ENCODE measurements around the gene LAMP2.
"Not testable (repeated sequence)": the region's sequence is repeated elsewhere in the genome, so short reads cannot be mapped to it uniquely, and the experiment has no call there.

LAMP2 gene

DNA sequence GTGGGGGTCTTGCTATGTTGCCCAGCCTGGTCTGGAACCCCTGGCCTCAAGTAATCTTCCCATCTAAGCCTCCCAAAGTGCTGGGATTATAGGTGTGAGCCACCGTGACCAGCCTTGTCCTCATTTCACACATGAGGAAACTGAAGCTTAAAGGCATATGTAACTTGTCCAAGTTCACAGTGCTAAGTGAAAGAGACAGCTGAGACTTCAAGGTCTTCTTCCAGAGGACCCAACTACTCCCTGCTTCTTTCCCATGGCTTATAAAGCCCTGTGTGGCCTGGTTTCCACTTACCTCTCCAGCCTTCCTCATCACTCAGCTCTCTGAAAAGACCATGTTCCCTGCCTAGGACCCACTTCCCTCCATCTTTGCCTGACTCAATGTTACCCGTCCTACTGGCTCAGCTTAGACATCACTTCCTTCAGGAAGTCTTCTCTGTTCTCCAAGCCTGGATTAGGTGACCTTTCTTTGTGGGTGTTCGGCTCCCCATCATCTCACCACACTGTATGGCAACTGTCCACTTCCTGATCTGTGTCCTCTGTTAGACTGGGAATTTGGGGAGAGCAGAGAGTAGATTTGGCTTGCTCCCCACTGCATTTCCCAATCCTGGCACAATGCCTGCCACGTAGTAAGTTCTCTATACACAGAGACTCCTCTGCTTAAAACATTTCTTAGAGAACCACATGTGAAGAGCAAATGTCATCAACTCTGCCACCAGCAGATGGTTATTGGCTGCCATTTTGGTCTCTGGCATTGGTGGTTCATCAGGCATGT, 30.4 kb upstream of the LAMP2 start:
- no peak for DNase-seq (ENCODE audit: low read depth)

DNA sequence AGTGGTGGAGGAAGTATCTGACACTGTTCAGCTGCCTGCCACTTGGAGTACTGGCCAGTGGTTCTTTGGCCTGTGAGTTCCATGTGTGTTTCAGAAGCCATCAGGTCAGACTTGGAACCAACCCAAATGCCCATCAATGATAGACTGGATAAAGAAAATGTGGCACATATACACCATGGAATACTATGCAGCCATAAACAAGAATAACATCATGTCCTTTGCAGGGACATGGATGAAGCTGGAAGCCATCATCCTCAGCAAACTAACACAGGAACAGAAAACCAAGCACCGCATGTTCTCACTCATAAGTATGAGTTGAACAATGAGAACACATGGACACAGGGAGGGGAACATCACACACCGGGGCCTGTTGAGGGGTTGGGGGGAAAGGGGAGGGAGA, 21.0 kb upstream of the LAMP2 start:
- DNase-seq (ENCODE audit: low read depth); in situ Hi-C loops (cut with HindIII; ENCODE audit: low sequenced_read_pairs); H3K4me3 ChIP-seq (ENCODE audit: low read depth, low read length): not testable (repeated sequence)

More for the DNA sequence above, 30.4 kb upstream of the LAMP2 start:
- in situ Hi-C loops (cut with HindIII; ENCODE audit: low sequenced_read_pairs): no loop called here
- no peak overlapping the region for H3K4me3 ChIP-seq (ENCODE audit: low read depth, low read length)
- TF ChIP-seq, protein P1, sequence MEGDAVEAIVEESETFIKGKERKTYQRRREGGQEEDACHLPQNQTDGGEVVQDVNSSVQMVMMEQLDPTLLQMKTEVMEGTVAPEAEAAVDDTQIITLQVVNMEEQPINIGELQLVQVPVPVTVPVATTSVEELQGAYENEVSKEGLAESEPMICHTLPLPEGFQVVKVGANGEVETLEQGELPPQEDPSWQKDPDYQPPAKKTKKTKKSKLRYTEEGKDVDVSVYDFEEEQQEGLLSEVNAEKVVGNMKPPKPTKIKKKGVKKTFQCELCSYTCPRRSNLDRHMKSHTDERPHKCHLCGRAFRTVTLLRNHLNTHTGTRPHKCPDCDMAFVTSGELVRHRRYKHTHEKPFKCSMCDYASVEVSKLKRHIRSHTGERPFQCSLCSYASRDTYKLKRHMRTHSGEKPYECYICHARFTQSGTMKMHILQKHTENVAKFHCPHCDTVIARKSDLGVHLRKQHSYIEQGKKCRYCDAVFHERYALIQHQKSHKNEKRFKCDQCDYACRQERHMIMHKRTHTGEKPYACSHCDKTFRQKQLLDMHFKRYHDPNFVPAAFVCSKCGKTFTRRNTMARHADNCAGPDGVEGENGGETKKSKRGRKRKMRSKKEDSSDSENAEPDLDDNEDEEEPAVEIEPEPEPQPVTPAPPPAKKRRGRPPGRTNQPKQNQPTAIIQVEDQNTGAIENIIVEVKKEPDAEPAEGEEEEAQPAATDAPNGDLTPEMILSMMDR (IDR thresholded peaks at IDR 0.05; ENCODE audit: low read depth, low read length, missing control alignments): no peak

DNA sequence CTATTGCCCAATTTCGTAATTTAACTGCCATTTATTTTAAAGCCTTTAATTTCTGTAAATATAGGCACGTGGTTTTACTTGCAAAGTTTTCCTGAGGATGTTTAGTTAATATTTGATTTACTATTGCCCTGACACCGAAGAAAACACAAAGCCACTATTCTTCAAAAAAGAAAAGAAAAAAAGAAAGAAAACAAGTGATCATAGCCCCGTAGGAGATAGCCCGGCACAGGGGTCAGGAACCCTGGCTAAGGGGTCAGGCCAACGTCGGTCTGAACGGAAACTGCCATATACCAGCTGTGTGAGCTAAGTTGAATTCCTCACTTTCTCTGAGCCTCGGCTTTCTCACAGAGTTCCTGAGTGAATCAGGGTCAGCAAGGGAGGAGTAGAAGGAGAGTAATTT, 17.7 kb upstream of the LAMP2 start:
- DNase-seq (ENCODE audit: low read depth): no peak
- no peak overlapping the region for H3K4me3 ChIP-seq (ENCODE audit: low read depth, low read length)
- TF ChIP-seq, protein P1 (IDR thresholded peaks at IDR 0.05; ENCODE audit: low read depth, low read length, missing control alignments): no peak
- in situ Hi-C loops (cut with HindIII; ENCODE audit: low sequenced_read_pairs): no loop called here

DNA sequence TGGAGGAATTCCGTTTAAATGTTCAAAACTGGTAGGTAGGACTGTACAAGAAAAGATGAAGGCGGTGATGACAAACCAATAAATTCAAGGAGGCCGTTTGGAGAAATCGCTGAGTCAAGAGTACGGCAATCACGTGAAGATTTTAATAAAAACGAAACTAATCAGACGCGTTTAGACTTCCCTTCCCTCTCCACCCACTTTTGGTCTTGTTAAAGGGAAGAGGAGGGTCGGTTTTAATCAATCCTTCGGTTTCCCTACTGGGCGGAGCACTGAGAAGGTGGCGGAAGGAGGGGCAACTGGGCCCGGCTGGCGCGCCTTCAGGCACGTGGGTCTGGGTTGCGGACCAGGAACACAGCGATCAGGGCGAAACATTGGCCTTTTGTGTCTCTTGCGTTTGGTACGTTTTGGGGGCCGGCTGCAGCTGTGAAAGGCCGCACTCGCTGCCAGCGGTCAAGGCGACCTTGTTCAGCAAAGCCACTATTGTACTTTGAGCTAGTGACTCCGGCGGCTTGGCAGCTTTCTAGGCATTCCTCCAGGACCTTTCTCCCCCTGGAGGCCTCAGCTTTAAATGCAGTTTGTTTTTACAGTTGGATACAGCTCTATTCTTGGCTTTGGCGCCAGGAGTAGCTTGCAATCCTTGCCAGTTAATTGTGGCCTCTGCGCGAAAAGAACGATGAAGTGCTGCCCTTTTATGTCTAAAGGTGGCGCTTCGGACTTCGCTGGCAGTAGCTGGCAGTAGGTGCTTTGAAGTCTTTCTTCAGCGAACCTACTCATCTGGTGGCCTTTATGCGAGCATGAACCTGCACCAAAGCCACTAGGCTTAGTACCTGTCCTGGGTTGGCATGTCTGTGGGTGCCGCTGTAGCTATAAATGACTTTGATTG, 16.8 kb upstream of the LAMP2 start:
- TF ChIP-seq, protein P1 (IDR thresholded peaks at IDR 0.05; ENCODE audit: low read depth, low read length, missing control alignments): peak; percentile 61
- peak; percentile 72 for DNase-seq (ENCODE audit: low read depth)
- H3K4me3 ChIP-seq (ENCODE audit: low read depth, low read length): peak overlapping the region; percentile 41
- in situ Hi-C loops (cut with HindIII; ENCODE audit: low sequenced_read_pairs): no loop called here

DNA sequence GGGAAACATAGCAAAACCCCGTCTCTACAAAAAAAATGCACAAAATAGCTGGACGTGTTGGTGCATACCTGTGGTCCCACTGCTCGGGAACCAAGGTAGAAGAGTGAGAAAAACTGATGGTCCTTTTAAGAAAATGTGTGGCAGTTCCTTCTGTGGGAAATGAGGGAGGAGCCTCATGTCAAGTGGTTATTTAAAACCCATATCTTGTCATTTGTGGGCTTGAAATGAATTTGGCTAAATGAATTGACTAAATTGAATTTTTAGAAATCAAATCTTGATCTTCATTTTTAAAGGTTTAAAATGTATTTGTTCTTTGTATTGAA, 16.2 kb upstream of the LAMP2 start:
- in situ Hi-C loops (cut with HindIII; ENCODE audit: low sequenced_read_pairs): no loop called here
- no peak for DNase-seq (ENCODE audit: low read depth)
- TF ChIP-seq, protein P1 (IDR thresholded peaks at IDR 0.05; ENCODE audit: low read depth, low read length, missing control alignments): no peak
- H3K4me3 ChIP-seq (ENCODE audit: low read depth, low read length): peak overlapping the region; percentile 41

DNA sequence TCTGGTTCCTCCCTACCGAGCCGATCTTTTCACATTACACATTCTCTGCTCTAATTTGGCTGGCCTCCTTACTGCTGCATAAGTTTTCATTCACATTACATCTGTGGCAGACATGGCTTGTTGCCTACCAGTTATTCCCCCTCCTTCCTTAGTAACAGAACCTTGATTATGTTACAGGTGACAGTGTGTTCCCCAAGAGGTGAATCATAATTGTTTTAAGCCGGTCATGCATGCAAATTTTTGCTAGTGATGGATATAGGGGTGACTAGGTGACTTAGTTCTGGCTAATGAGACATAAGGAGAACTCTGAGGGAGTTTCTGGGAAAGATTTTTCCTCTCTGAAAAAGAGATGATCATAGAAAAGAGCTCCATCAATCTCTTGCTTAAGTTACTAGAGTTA, 8.4 kb upstream of the LAMP2 start:
- no peak overlapping the region for H3K4me3 ChIP-seq (ENCODE audit: low read depth, low read length)
- TF ChIP-seq, protein P1 (IDR thresholded peaks at IDR 0.05; ENCODE audit: low read depth, low read length, missing control alignments): no peak
- DNase-seq (ENCODE audit: low read depth): no peak
- in situ Hi-C loops (cut with HindIII; ENCODE audit: low sequenced_read_pairs): no loop called here

DNA sequence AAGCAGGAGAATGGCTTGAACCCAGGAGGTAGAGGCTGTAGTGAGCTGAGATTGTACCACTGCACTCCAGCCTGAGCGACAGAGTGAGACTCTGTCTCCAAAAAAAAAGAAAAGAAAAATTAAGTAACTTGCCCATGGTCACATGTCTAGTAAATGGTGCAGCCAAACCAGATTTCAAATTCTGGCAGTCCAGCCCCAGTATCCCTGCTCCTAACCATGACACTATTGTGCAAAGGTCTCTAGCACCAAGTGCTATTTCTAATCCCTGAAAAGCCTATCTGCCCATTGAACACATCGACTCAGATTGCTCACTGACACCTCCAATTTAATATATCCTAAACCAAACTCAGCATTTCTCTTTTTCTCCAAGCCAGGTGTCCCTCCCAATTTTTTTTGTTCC, 7.6 kb upstream of the LAMP2 start:
- DNase-seq (ENCODE audit: low read depth): no peak
- in situ Hi-C loops (cut with HindIII; ENCODE audit: low sequenced_read_pairs): no loop called here
- no peak overlapping the region for H3K4me3 ChIP-seq (ENCODE audit: low read depth, low read length)
- TF ChIP-seq, protein P1 (IDR thresholded peaks at IDR 0.05; ENCODE audit: low read depth, low read length, missing control alignments): no peak

Measured in astrocyte of the cerebellum (primary cell).